Ascending aorta (tissue), 2 donors: ENCODE measurements around the gene TK1. TPM values are rescaled to one million over a fixed set of nuclear protein-coding genes. Genes with fewer than 3 reads are reported as not detected.

Experiments used
- DNase-seq, 2 donors: peaks; one replicate each; pipeline ENCODE4 v3.0.0-alpha.2; 2019; ENCODE audit warnings: low spot score in 2 of 2
- H3K27ac ChIP-seq, 2 donors: fragments of 200-600 bp; sonication (generic); one replicate each; pipeline ENCODE4 v1.5.1; 2016 to 2017; ENCODE audit warnings: mild to moderate bottlenecking in 1 of 2
- H3K27me3 ChIP-seq: fragments of 200-600 bp; sonication (generic); one replicate; pipeline ENCODE4 v1.5.1; 2017
- H3K36me3 ChIP-seq, 2 donors: fragments of 200-600 bp; sonication (generic); one replicate each; pipeline ENCODE4 v1.5.1; 2016
- H3K4me1 ChIP-seq, 2 donors: fragments of 200-600 bp; sonication (generic); one replicate each; pipeline ENCODE4 v1.5.1; 2016 to 2017; ENCODE audit warnings: mild to moderate bottlenecking in 1 of 2
- H3K4me3 ChIP-seq, 2 donors: fragments of 200-600 bp; sonication (generic); one replicate each; pipeline ENCODE4 v1.5.1; 2016 to 2017; ENCODE audit warnings: mild to moderate bottlenecking in 1 of 2
- H3K9me3 ChIP-seq, 2 donors: fragments of 200-600 bp; sonication (generic); one replicate each; pipeline ENCODE4 v1.5.1; 2016
- intact Hi-C: fragments of 100-400 bp; cut with DNase I; formaldehyde crosslinking; loops from one replicate; pipeline ENCODE4 v1.15.1; 2023
- total RNA-seq: library from RNA; depleted of rRNA; stranded (reverse); fragments of >200 nt; gene quantifications from one replicate; pipeline ENCODE4 v1.1.0, GENCODE V29; 2016
- TF ChIP-seq, protein P1 (sequence below), 3 experiments: fragments of 200-600 bp in 2 of 3; fragments of 450-650 bp in 1 of 3; sonication (generic) in 2 of 3; IDR thresholded peaks; one replicate each; pipeline ENCODE4 v1.5.1; 2016 to 2019; ENCODE audit warnings: antibody characterized with exemption in 3 of 3, mild to moderate bottlenecking in 1 of 3, moderate library complexity in 1 of 3

Gene TK1
- total RNA-seq, 1 donor from 2014 or later, result not detected

DNA sequence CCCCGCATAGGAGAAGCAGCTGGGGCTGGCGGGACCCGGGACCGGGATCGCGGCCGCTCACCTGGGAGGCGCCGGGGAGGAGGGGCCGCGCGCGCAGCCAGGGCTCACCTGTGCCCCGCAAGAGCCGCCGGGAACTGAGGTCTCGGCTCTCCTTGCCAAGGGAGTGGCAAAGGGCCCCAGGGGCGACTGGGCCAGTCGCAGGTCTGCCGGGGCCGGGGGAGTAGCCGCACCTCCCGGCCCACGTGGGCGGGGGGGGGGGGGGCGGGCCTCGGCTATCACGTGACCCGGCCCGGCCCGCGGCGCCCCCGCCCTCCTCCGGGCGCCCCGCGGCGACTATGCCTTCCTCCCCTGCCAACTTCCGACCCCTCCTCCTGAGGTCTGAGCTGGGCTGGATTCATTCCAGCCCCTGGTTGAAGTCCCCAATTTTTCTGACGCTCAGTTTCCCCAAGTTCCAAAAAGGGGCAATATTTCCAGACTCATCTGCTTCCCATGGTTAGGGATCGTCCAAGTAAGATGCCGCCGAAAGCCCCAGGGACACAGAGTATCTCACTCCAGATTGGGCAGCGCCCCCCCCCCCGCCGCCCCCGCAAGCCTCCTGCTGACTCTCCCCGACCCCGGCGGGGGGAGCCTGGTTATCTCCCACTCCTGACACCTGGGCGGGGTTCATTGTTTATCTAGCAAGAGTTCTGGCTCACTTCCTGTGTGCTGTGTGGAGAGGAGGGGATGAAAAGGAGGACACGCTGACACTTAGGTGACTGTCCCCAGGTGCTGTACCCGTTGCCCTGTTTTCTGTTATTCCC is 58.1 kb downstream of the TK1 start, which contains the start of gene TMC6:
Gene TMC6, minus strand, starts transcription at position 205 of the 800 bp plus-strand sequence. CDS start 1,923 bp downstream, outside the sequence.
- TF ChIP-seq, protein P1, sequence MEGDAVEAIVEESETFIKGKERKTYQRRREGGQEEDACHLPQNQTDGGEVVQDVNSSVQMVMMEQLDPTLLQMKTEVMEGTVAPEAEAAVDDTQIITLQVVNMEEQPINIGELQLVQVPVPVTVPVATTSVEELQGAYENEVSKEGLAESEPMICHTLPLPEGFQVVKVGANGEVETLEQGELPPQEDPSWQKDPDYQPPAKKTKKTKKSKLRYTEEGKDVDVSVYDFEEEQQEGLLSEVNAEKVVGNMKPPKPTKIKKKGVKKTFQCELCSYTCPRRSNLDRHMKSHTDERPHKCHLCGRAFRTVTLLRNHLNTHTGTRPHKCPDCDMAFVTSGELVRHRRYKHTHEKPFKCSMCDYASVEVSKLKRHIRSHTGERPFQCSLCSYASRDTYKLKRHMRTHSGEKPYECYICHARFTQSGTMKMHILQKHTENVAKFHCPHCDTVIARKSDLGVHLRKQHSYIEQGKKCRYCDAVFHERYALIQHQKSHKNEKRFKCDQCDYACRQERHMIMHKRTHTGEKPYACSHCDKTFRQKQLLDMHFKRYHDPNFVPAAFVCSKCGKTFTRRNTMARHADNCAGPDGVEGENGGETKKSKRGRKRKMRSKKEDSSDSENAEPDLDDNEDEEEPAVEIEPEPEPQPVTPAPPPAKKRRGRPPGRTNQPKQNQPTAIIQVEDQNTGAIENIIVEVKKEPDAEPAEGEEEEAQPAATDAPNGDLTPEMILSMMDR (IDR thresholded peaks at IDR 0.05), result no peak
- intact Hi-C loops, result no loop called here
- Histone ChIP-seq H3K4me1 (peaks cover 5 to 31% of the 10 kb centered on the region in 2 donors), H3K27me3 (no peaks in the 10 kb centered on the region), H3K27ac (peak within 1 kb of the TSS; percentile 54 to 58), H3K36me3 (no peaks in the 10 kb centered on the region), H3K4me3 (peak within 1 kb of the TSS; percentile 70 to 73), H3K9me3 (no peaks in the 10 kb centered on the region)
- DNase-seq, result no peak

DNA sequence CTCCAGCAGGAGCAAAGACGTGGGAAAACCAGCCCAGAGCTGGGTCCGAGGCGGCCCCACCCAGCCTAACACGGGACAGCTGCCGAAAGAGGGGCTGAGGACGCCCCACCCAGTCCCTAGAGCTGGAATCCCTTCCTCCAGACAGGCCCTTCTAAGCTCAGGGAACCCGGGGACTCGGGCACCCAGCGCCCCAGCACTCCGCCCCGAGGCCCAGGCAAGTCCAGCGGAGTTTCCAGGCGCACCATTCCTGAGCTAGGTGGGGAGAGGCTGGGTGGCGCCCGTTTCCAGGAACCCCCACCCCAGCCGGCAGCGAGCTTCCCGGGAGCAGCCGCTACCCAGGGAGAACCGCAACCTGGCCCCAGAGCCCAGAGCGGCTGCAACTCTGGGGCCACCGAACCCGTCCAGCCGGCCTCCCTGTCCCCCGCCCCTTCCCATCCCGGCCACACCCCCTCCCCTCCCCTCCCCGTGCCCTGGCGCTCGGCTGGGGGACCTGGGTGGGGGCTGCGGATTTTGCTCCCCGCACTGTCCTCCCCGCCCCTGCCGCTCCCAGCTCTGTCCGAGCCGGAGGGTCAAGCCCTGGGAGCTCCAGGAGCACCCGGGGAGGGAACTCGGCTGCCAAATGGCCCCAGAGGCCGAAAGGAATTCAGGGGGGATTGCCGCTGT is 58.8 kb downstream of the TK1 start:
- intact Hi-C loops, result no loop called here
- peak overlapping the region; percentile 70 to 73 for H3K4me3 ChIP-seq
- peak overlapping the region; percentile 54 to 58 for H3K27ac ChIP-seq
- no peaks in the 10 kb centered on the region for H3K9me3 ChIP-seq
- no peak for DNase-seq
- H3K36me3 ChIP-seq, result no peaks in the 10 kb centered on the region
- peaks cover 5 to 31% of the 10 kb centered on the region in 2 donors for H3K4me1 ChIP-seq
- TF ChIP-seq, protein P1 (IDR thresholded peaks at IDR 0.05), result no peak
- no peaks in the 10 kb centered on the region for H3K27me3 ChIP-seq

DNA sequence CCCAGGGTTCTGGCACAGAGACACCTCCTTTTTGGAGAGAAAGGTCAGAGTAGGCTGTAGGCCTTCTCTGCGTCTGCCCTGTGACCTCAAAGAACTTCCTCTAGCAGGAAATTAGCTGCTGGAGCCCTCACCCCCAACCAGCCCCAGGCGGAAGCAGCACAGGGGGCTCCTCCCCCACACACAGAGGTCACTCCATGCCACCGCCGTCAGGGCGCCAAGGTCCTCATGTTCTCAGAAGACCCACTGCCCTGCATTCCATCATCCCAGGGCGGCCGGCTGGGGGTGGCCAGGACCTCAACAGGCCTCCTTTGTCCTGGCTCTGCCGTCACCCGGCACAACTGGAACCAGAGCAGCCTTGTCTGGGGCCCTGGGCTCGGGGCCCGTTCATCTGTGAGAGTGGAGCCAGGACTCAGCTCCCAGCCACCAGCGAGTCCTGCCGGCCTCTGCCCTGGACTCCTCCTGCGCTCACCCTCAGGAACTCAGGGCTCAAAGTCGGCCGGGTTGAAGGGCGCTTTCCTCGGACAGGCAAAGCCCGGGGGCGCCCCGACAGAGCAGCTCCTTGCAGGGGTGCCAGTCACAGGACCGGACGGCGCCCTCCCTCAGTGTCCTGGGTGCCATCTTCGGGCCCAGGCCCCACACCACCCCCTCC is 59.5 kb downstream of the TK1 start:
- Histone ChIP-seq H3K27ac (peak overlapping the region; percentile 54 to 58), H3K9me3 (no peaks in the 10 kb centered on the region), H3K4me1 (peaks cover 5 to 31% of the 10 kb centered on the region in 2 donors), H3K4me3 (peak overlapping the region; percentile 70 to 73), H3K36me3 (no peaks in the 10 kb centered on the region), H3K27me3 (no peaks in the 10 kb centered on the region)
- intact Hi-C loops, result no loop called here
- DNase-seq, result no peak
- TF ChIP-seq, protein P1 (IDR thresholded peaks at IDR 0.05), result no peak

DNA sequence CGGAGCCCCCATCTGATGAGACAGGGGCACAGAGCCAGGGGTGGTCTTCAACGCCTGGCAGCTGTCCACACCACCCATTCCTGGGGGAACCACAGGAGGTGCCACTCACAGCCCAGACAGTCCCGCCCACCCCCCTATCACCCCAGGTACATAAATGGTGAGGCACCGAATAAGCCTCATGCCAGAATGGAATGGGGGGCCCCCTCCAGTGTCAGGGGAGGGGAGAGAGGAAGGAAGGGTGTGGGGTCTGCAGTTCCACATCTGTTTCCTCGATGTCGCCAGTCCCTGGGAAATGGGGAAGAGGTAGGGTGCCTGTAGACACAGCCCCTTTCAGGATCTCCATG is 60.0 kb downstream of the TK1 start:
- Histone ChIP-seq H3K4me3 (no peak overlapping the region), H3K27ac (peak overlapping the region in 1 of 2 donors; percentile 14), H3K27me3 (no peaks in the 10 kb centered on the region), H3K36me3 (no peaks in the 10 kb centered on the region), H3K4me1 (peaks cover 5 to 26% of the 10 kb centered on the region in 2 donors), H3K9me3 (no peaks in the 10 kb centered on the region)
- TF ChIP-seq, protein P1 (IDR thresholded peaks at IDR 0.05), result no peak
- intact Hi-C loops, result no loop called here
- no peak for DNase-seq

DNA sequence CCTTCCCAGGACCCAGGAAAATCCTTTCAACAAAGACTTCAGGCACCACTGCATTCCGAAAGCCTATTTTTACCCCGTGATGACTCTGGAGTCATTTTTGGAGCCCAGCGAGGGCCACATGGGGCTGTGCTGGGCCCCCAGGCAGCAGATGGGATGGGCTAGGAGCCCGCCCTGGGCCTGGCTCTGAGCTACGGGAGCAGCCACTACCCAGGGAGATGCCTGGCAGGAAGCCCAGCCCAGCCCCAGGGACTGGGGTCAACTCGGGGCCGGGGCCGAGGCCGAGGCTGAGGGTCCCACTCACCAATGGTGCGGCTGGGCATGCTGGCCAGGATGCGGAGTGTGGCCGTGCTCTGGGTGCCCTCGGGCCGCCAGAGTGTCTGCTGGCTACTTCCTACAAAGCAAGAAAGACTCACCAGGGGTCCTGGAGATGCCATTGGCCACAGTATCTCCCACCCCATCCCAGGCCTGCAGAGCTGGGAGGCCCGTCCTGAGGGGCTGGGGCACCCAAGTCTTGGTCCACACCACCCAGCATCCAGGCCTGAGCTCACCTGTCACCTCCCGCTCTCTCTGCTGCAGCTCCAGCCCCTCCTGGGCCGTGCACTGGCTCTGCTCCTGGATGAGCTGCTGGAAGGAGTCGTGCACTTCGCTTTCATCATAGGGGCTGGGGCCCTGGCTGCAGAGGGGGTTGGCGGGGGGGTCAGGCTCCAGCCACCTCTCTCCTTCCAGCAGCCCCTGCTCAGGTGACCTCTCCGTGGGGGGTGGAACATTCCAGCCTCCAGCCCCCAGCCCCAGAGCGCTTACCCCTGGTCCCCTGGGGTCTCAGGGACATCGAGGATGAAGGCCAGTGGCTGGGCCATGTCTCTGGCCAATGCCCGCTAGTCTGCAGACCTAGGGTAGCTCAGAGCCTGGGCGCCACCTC is 60.6 kb downstream of the TK1 start:
- no peak for DNase-seq
- no peak overlapping the region for H3K4me3 ChIP-seq
- no peaks in the 10 kb centered on the region for H3K36me3 ChIP-seq
- intact Hi-C loops, result no loop called here
- no peaks in the 10 kb centered on the region for H3K27me3 ChIP-seq
- peak overlapping the region in 1 of 2 donors; percentile 14 for H3K27ac ChIP-seq
- H3K4me1 ChIP-seq, result peaks cover 5 to 21% of the 10 kb centered on the region in 2 donors
- H3K9me3 ChIP-seq, result no peaks in the 10 kb centered on the region
- TF ChIP-seq, protein P1 (IDR thresholded peaks at IDR 0.05), result no peak
